ENCODE data around the gene CDK16.

CDK16 gene

DNA sequence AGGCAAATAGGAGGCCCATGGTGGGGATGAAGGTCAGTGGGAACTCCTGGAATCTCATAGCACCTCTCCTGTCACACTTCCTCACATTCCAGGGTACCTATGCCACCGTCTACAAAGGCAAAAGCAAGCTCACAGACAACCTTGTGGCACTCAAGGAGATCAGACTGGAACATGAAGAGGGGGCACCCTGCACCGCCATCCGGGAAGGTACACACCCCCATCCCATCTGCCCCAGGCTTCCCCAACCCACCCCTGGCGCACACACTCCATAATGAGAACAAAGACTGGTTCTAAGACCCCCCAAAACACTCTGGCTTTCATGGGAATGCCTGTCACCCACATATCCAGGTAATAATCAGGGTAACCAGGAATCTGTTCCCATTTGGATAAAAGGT lies 6.4 kb downstream of the CDK16 start:
- Histone ChIP-seq H4K20me1 (peaks cover 90% of the 10 kb centered on the region), H3K4me1 (peaks cover 19% of the 10 kb centered on the region), H3K4me2 (no peak overlapping the region), H3K27ac (no peak overlapping the region), H3K9me3 (no peaks in the 10 kb centered on the region), H3K9ac (no peak overlapping the region), H3K27me3 (0 out of 2 replicates have a peak, but pooled peaks cover 14% of the 10 kb centered on the region), H3K4me3 (no peak overlapping the region), H3K36me3 (peaks cover 89% of the 10 kb centered on the region)
- no peak for TF ChIP-seq Cebpa-rat (IDR thresholded peaks at IDR 0.05)

GRCh38 chrX:47226071-47226470 lies 7.6 kb downstream of the CDK16 start:
- Histone ChIP-seq H3K36me3 (peaks cover 94% of the 10 kb centered on the region), H3K9me3 (no peaks in the 10 kb centered on the region), H3K9ac (no peak overlapping the region), H3K27me3 (peaks cover 14% of the 10 kb centered on the region; the same call in 1 of the 2 replicates), H4K20me1 (peaks cover 79% of the 10 kb centered on the region), H3K4me1 (peaks cover 8% of the 10 kb centered on the region), H3K4me2 (no peak overlapping the region), H3K4me3 (no peak overlapping the region), H3K27ac (no peak overlapping the region)
- no peak for TF ChIP-seq Cebpa-rat (IDR thresholded peaks at IDR 0.05)

GRCh38 chrX:47226531-47227333 lies 8.3 kb downstream of the CDK16 start:
- no peaks in the 10 kb centered on the region for H3K9me3 ChIP-seq
- peaks cover 72% of the 10 kb centered on the region for H4K20me1 ChIP-seq
- H3K4me2 ChIP-seq: no peak overlapping the region
- no peak overlapping the region for H3K27ac ChIP-seq
- H3K27me3 ChIP-seq: peaks cover 20% of the 10 kb centered on the region; the same call in 1 of the 2 replicates
- H3K36me3 ChIP-seq: peaks cover 93% of the 10 kb centered on the region
- peaks cover 5% of the 10 kb centered on the region for H3K4me1 ChIP-seq
- H3K9ac ChIP-seq: no peak overlapping the region
- no peak overlapping the region for H3K4me3 ChIP-seq
- TF ChIP-seq Cebpa-rat (IDR thresholded peaks at IDR 0.05): no peak

GRCh38 chrX:47227334-47227583 lies 8.8 kb downstream of the CDK16 start:
- Histone ChIP-seq H3K27me3 (peaks cover 24% of the 10 kb centered on the region; the same call in 1 of the 2 replicates), H3K27ac (no peak overlapping the region)

DNA sequence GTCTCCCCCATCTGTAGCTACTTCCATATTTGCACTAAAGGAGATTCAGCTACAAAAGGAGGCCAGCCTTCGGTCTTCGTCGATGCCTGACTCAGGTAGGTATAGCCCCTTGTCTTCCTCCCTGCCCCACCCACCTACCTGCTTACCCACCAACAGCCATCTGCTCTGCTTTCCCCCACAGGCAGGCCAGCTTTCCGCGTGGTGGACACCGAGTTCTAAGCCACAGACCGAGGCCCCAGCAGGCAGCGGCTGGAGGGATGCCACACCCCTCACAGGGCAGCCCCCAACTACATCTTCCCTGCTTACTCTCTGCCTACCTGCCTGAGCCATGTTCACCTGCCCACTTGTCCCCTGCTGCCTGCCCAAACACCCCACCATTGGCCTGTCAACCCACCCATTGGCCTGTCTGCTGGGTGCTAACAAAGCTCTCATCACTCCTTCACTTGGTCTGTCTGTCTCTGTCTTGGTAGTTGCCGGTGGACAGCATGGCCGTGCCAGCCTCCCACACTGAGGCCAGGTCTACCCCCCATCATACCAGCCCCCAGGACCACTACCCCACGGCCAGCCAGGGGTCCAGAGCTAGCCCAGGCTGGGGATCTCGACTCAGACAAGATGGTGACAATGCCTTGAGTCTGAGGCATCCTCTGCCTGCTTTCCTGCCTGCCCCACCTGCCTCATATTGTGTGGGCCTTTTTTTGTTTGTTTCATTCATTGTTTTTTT lies 10.2 kb downstream of the CDK16 start:
- Histone ChIP-seq H3K4me2 (no peak overlapping the region), H3K4me3 (no peak overlapping the region), H3K9ac (no peak overlapping the region)

More at GRCh38 chrX:47227334-47227583, 8.8 kb downstream of the CDK16 start:
- peaks cover 9% of the 10 kb centered on the region for H3K4me1 ChIP-seq
- no peak overlapping the region for H3K4me2 ChIP-seq
- no peaks in the 10 kb centered on the region for H3K9me3 ChIP-seq
- peaks cover 67% of the 10 kb centered on the region for H4K20me1 ChIP-seq
- TF ChIP-seq Cebpa-rat (IDR thresholded peaks at IDR 0.05): no peak
- no peak overlapping the region for H3K4me3 ChIP-seq
- H3K36me3 ChIP-seq: peaks cover 88% of the 10 kb centered on the region
- H3K9ac ChIP-seq: no peak overlapping the region

GRCh38 chrX:47229427-47229826 lies 10.9 kb downstream of the CDK16 start:
- Histone ChIP-seq H3K9ac (no peak overlapping the region), H4K20me1 (peaks cover 47% of the 10 kb centered on the region), H3K9me3 (peaks cover 13% of the 10 kb centered on the region; the same call in 1 of the 2 replicates), H3K4me2 (no peak overlapping the region), H3K27ac (no peak overlapping the region), H3K27me3 (peaks cover 36% of the 10 kb centered on the region), H3K4me1 (peaks cover 14% of the 10 kb centered on the region), H3K36me3 (peaks cover 69% of the 10 kb centered on the region), H3K4me3 (no peak overlapping the region)
- TF ChIP-seq Cebpa-rat (IDR thresholded peaks at IDR 0.05): no peak

More for the DNA sequence above, 10.2 kb downstream of the CDK16 start:
- Histone ChIP-seq H3K27ac (no peak overlapping the region), H3K27me3 (peaks cover 33% of the 10 kb centered on the region), H4K20me1 (peaks cover 54% of the 10 kb centered on the region), H3K9me3 (peaks cover 12% of the 10 kb centered on the region; the same call in 1 of the 2 replicates), H3K36me3 (peaks cover 76% of the 10 kb centered on the region), H3K4me1 (peaks cover 14% of the 10 kb centered on the region)
- TF ChIP-seq Cebpa-rat (IDR thresholded peaks at IDR 0.05): no peak

DNA sequence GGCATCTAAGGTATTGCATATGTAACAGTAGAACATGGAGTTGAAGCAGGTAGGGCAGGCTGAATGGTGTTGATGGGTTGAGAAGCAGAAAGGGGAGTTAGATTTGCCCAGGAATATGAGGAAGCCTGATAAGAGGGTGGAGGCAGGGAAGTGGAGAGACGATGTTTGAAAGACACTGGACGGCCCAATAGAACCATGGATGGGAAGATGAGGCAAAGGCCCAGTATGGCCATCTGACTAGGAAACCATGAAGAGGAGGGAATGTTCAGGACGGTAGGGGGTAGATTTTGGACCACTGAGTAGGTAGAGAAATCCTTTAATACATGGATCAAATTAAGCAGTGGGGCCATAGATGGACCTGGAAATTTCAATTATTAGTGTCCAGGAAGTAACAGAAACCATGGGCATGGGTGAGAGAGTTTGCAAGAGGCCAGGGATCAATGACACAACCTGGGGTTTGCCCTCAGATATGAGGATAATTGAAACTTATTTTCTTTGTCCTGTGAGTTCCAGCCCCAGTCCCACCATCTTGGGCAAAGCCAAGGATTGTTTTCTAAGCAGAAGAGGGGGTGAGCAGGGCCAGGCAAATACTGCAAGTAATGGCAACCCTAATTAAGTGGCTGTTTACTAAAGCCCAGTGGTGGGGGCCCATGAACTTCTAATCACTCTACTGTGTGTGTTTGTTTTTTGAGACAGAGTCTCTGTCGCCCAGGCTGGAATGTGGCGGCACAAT lies 11.8 kb downstream of the CDK16 start:
- TF ChIP-seq Cebpa-rat (IDR thresholded peaks at IDR 0.05): no peak
- peaks cover 42% of the 10 kb centered on the region for H4K20me1 ChIP-seq
- H3K4me3 ChIP-seq: no peak overlapping the region
- H3K4me2 ChIP-seq: no peak overlapping the region
- H3K27ac ChIP-seq: no peak overlapping the region
- H3K9me3 ChIP-seq: peaks cover 13% of the 10 kb centered on the region; the same call in 1 of the 2 replicates
- peaks cover 60% of the 10 kb centered on the region for H3K36me3 ChIP-seq
- no peak overlapping the region for H3K9ac ChIP-seq
- peaks cover 37% of the 10 kb centered on the region for H3K27me3 ChIP-seq
- H3K4me1 ChIP-seq: peaks cover 14% of the 10 kb centered on the region

DNA sequence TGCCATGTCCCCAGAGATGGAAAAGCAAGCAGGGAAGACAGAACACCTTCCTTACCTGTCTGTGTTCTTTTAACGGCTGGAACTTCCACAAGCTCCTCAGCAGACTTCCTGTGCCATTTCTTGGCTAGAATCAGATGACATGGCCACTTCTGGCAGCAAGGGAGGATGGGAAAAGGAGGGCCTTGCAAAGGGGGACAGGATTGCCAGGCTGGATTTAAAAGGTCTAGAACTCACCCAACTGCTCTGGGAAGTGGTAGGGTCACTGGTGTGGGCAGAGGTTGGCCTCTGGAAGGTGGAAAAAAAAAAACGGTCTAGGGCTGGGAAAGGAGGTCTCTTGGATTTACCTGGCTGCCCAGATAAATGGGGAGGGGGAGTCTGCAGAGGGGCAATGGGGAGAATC lies 12.7 kb downstream of the CDK16 start:
- Histone ChIP-seq H3K27ac (no peak overlapping the region), H3K4me3 (no peak overlapping the region)

GRCh38 chrX:47232197-47232802 lies 13.8 kb downstream of the CDK16 start:
- H3K27ac ChIP-seq: peak overlapping the region; percentile 87
- peaks cover 13% of the 10 kb centered on the region; the same call in 1 of the 2 replicates for H3K9me3 ChIP-seq
- no peak for TF ChIP-seq Cebpa-rat (IDR thresholded peaks at IDR 0.05)
- H3K4me1 ChIP-seq: peaks cover 14% of the 10 kb centered on the region
- H4K20me1 ChIP-seq: peaks cover 43% of the 10 kb centered on the region
- H3K4me2 ChIP-seq: peak overlapping the region; percentile 79
- H3K4me3 ChIP-seq: peak overlapping the region; percentile 73
- H3K9ac ChIP-seq: peak overlapping the region; percentile 83
- H3K36me3 ChIP-seq: peaks cover 40% of the 10 kb centered on the region
- H3K27me3 ChIP-seq: peaks cover 56% of the 10 kb centered on the region

More for the DNA sequence above, 12.7 kb downstream of the CDK16 start:
- no peak overlapping the region for H3K9ac ChIP-seq
- H4K20me1 ChIP-seq: peaks cover 42% of the 10 kb centered on the region
- peaks cover 14% of the 10 kb centered on the region for H3K4me1 ChIP-seq
- H3K9me3 ChIP-seq: peaks cover 13% of the 10 kb centered on the region; the same call in 1 of the 2 replicates
- H3K27me3 ChIP-seq: peaks cover 46% of the 10 kb centered on the region
- H3K4me2 ChIP-seq: no peak overlapping the region
- TF ChIP-seq Cebpa-rat (IDR thresholded peaks at IDR 0.05): no peak
- peaks cover 52% of the 10 kb centered on the region for H3K36me3 ChIP-seq
